K562 (cell line): ENCODE measurements around the gene DCST1. TPM values are rescaled to one million over a fixed set of nuclear protein-coding genes. Genes with fewer than 3 reads are reported as not detected.

Source experiments
- BRF1 ChIP-seq: IDR thresholded peaks from 3 replicates; pipeline ENCODE4 v1.6.1; 2011; ENCODE audit warnings: borderline replicate concordance, mild to moderate bottlenecking; ENCODE audit not compliant: insufficient read length; ENCODE audit errors: extremely low read depth
- CBFA2T3 ChIP-seq: fragments of 450-650 bp; IDR thresholded peaks from 2 replicates; pipeline ENCODE4 v1.6.1; 2017
- CEBPG ChIP-seq, 3 experiments: fragments of 200-800 bp in 1 of 3; sonication (Bioruptor generic) in 1 of 3; sonication (generic) in 1 of 3; formaldehyde crosslinking in 1 of 3; IDR thresholded peaks in 2 of 3; conservative IDR thresholded peaks in 1 of 3; 2 replicates each; pipeline versions ENCODE4 v1.6.1 to v1.8.0; 2016 to 2022; ENCODE audit warnings: missing compliant biosample characterization in 2 of 3, missing genetic modification characterization in 2 of 3, mild to moderate bottlenecking in 1 of 3, missing genetic modification reagents in 1 of 3
- ETV5 ChIP-seq: sonication (generic); formaldehyde crosslinking; IDR thresholded peaks from 2 replicates; pipeline ENCODE4 v1.4.0; 2020; ENCODE audit warnings: low read depth, mild to moderate bottlenecking, missing genetic modification reagents
- HDAC1 ChIP-seq, 2 experiments: fragments of 450-650 bp; IDR thresholded peaks; 2 replicates each; pipeline ENCODE4 v1.6.1; 2016 to 2017; ENCODE audit warnings: inconsistent platforms in 1 of 2, mild to moderate bottlenecking in 1 of 2, moderate library complexity in 1 of 2
- HNRNPLL ChIP-seq: fragments of 200-400 bp; formaldehyde crosslinking; IDR thresholded peaks from 2 replicates; pipeline ENCODE4 v1.6.1; 2017; ENCODE audit warnings: low read length, low read depth, mild to moderate bottlenecking; ENCODE audit not compliant: poor library complexity, severe bottlenecking
- JUNB ChIP-seq: fragments of 450-650 bp; formaldehyde crosslinking; conservative IDR thresholded peaks from 2 replicates; pipeline ENCODE4 v1.4.0; 2020; ENCODE audit warnings: mild to moderate bottlenecking
- KDM1A ChIP-seq, 2 experiments: fragments of 450-650 bp; IDR thresholded peaks; 2 replicates each; pipeline ENCODE4 v1.6.1; 2016; ENCODE audit warnings: mild to moderate bottlenecking in 2 of 2
- L3MBTL2 ChIP-seq: fragments of 450-650 bp; IDR thresholded peaks from 2 replicates; pipeline ENCODE4 v1.6.1; 2016; ENCODE audit warnings: mild to moderate bottlenecking, moderate library complexity
- MAFG ChIP-seq: fragments of 450-650 bp; conservative IDR thresholded peaks from 2 replicates; pipeline ENCODE4 v1.6.1; 2016; ENCODE audit warnings: missing genetic modification characterization, missing compliant biosample characterization
- NCOA1 ChIP-seq: fragments of 450-650 bp; IDR thresholded peaks from 2 replicates; pipeline ENCODE4 v1.6.1; 2016; ENCODE audit warnings: low read depth
- NCOA2 ChIP-seq, 2 experiments: fragments of 450-650 bp; IDR thresholded peaks; 2 replicates each; pipeline ENCODE4 v1.6.1; 2018; ENCODE audit warnings: mild to moderate bottlenecking in 2 of 2, moderate library complexity in 1 of 2; ENCODE audit not compliant: partially characterized antibody in 2 of 2
- NFYB ChIP-seq: IDR thresholded peaks from 2 replicates; pipeline ENCODE4 v1.6.1; 2011; ENCODE audit warnings: mild to moderate bottlenecking, moderate library complexity; ENCODE audit not compliant: insufficient read length; ENCODE audit errors: extremely low read depth
- POLR2AphosphoS2 ChIP-seq: IDR thresholded peaks from 2 replicates; pipeline ENCODE4 v1.6.1; 2012; ENCODE audit warnings: low read length, improper control_type of control experiment
- RHOXF2B ChIP-seq: fragments of 250-450 bp; sonication (Bioruptor Pico); conservative IDR thresholded peaks from 2 replicates; pipeline ENCODE4 v1.5.1; 2021
- TAL1 ChIP-seq: fragments of 450-650 bp; IDR thresholded peaks from 2 replicates; pipeline ENCODE4 v1.6.1; 2016; ENCODE audit warnings: mild to moderate bottlenecking
- U2AF2 ChIP-seq: fragments of 200-400 bp; formaldehyde crosslinking; optimal IDR thresholded peaks from 2 replicates; pipeline ENCODE3; 2017; ENCODE audit warnings: low read depth, mild to moderate bottlenecking, low read length
- XRCC5 ChIP-seq: fragments of 200-400 bp; formaldehyde crosslinking; IDR thresholded peaks from 2 replicates; pipeline ENCODE4 v1.6.1; 2017; ENCODE audit warnings: low read depth, mild to moderate bottlenecking, low read length
- ZBED1 ChIP-seq: IDR thresholded peaks from 2 replicates; pipeline ENCODE4 v1.6.1; 2014
- ZKSCAN8 ChIP-seq: fragments of 200-800 bp; sonication (Bioruptor generic); IDR thresholded peaks from 2 replicates; pipeline ENCODE4 v1.6.1; 2016; ENCODE audit warnings: missing genetic modification characterization, missing compliant biosample characterization
- ZNF212 ChIP-seq: fragments of 450-650 bp; formaldehyde crosslinking; IDR thresholded peaks from 2 replicates; pipeline ENCODE4 v1.4.0; 2020; ENCODE audit warnings: mild to moderate bottlenecking
- ZNF232 ChIP-seq: sonication (generic); formaldehyde crosslinking; IDR thresholded peaks from 2 replicates; pipeline ENCODE4 v1.8.0; 2022; ENCODE audit warnings: mild to moderate bottlenecking, missing genetic modification reagents
- ZNF324 ChIP-seq: fragments of 250-450 bp; sonication (Bioruptor Pico); IDR thresholded peaks from 2 replicates; pipeline ENCODE4 v1.4.0; 2020; ENCODE audit warnings: mild to moderate bottlenecking
- polyA plus RNA-seq, 8 experiments: library from polyadenylated mRNA; depleted of rRNA in 4 of 8; stranded (reverse) in 5 of 8; unstranded in 3 of 8; fragments of >200 nt; fragmentation: Nextera tagmentation in 2 of 8; fragmentation: Illumina TruSeq in 1 of 8; extraction: Ambion mirVana in 2 of 8; extraction: Trizol in 1 of 8; gene quantifications; 2 replicates each; pipeline versions ENCODE4 v1.2.1 to v1.2.3, GENCODE V29; 2011 to 2014; ENCODE audit warnings: inconsistent platforms in 1 of 8, missing spikeins in 1 of 8
- total RNA-seq, 7 experiments: library from RNA; depleted of rRNA in 6 of 7; stranded (reverse); fragments of >200 nt in 6 of 7; fragmentation: Illumina TruSeq in 2 of 7; extraction: Trizol in 2 of 7; gene quantifications; 2 replicates each; pipeline versions ENCODE4 v1.2.1 to v1.2.3, GENCODE V29; 2011 to 2021; ENCODE audit warnings: low replicate concordance in 1 of 7
- TF ChIP-seq, protein P1 (sequence below): sonication (generic); formaldehyde crosslinking; IDR thresholded peaks from 2 replicates; pipeline ENCODE4 v1.8.1; 2023; ENCODE audit warnings: mild to moderate bottlenecking, missing genetic modification reagents, moderate library complexity
- TF ChIP-seq, protein P2 (sequence below): fragments of 450-650 bp; IDR thresholded peaks from 2 replicates; pipeline ENCODE4 v1.7.0; 2016; ENCODE audit warnings: borderline replicate concordance
- TF ChIP-seq, protein P3 (sequence below): sonication (generic); IDR thresholded peaks from 2 replicates; pipeline ENCODE4 v1.6.1; 2016

The DCST1 gene
- total and polyA plus RNA-seq, 9 of the 15 experiments (the other 6 are each of a cell fraction or from before 2014, with no cell fraction given): not detected

DNA sequence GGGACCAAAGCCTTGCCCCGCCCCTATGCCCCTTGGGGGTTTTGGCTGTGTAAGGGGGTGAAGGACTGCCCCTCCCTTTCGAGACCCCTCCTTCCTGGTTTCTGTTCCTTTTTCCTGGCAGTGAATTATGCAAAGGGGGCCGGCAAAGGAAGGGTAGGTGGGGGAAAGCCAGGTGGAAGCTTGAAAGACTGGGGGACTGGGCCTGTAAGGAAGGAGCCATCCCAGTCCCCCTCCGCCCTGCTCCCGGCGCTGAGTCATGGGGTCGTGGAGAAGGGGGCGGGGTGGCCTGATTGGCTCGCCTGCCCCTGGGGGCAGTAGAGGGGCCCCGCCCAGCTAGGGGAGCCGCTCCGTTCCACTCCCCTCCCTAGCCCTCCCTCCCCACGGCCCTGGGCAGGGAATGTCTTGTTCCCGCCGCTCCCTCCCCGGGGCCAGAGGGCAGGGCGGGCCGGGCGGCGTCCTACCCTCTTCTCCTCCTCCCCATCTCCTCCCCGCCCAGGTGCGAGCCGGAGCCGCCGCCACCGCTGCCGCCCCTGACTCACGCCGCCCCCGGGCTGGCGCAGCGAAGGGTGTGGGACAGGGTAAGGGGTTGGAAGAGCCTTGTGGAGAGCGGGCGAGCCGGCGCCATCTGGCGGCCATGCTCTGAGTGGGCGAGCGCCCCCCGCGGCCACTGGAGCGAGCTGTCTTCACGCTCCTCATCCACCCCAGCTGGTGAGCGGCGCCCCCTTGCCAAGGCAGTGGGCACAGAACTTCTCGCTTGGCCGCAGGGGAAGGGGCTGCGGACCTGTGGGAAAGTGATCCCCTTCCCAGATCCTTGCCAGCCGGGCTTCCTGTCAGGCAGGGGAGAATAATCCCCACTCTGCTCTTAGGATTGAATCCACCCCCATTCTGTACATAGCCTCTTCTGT lies 16.3 kb upstream of the DCST1 start (continued):
- peak; percentile 64; the same call in 1 of the 2 replicates for TF ChIP-seq L3MBTL2
- TF ChIP-seq XRCC5: peak; percentile 99
- no peak for TF ChIP-seq HNRNPLL
- TF ChIP-seq JUNB (CRISPR knock-in tag): no peak
- no peak for TF ChIP-seq NCOA2 (IDR thresholded peaks at IDR 0.05; ENCODE audit: partially characterized antibody in 2 of 2)
- no peak for TF ChIP-seq NFYB
- no peak for TF ChIP-seq CEBPG (CRISPR knock-in tag; IDR thresholded peaks at IDR 0.05)
- no peak for TF ChIP-seq CEBPG (tag; conservative IDR thresholded peaks at IDR 0.05 in 1 of 2, IDR thresholded peaks at IDR 0.05 in 1 of 2)
- TF ChIP-seq BRF1: no peak
- TF ChIP-seq, protein P1, sequence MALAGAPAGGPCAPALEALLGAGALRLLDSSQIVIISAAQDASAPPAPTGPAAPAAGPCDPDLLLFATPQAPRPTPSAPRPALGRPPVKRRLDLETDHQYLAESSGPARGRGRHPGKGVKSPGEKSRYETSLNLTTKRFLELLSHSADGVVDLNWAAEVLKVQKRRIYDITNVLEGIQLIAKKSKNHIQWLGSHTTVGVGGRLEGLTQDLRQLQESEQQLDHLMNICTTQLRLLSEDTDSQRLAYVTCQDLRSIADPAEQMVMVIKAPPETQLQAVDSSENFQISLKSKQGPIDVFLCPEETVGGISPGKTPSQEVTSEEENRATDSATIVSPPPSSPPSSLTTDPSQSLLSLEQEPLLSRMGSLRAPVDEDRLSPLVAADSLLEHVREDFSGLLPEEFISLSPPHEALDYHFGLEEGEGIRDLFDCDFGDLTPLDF: peak; percentile 62; the same call in 1 of the 2 replicates
- TF ChIP-seq POLR2AphosphoS2: no peak
- no peak; a peak in 1 of 4 replicates for TF ChIP-seq KDM1A (IDR thresholded peaks at IDR 0.05)
- TF ChIP-seq MAFG (tag): no peak
- no peak; the same call in 1 of the 2 replicates for TF ChIP-seq RHOXF2B (CRISPR knock-in tag)
- no peak for TF ChIP-seq NCOA1
- no peak for TF ChIP-seq TAL1
- TF ChIP-seq U2AF2: no peak
- TF ChIP-seq ETV5 (CRISPR knock-in tag): peak; percentile 71; the same call in 1 of the 2 replicates
- TF ChIP-seq, protein P2, sequence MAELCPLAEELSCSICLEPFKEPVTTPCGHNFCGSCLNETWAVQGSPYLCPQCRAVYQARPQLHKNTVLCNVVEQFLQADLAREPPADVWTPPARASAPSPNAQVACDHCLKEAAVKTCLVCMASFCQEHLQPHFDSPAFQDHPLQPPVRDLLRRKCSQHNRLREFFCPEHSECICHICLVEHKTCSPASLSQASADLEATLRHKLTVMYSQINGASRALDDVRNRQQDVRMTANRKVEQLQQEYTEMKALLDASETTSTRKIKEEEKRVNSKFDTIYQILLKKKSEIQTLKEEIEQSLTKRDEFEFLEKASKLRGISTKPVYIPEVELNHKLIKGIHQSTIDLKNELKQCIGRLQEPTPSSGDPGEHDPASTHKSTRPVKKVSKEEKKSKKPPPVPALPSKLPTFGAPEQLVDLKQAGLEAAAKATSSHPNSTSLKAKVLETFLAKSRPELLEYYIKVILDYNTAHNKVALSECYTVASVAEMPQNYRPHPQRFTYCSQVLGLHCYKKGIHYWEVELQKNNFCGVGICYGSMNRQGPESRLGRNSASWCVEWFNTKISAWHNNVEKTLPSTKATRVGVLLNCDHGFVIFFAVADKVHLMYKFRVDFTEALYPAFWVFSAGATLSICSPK: no peak
- TF ChIP-seq ZKSCAN8: no peak
- no peak for TF ChIP-seq ZNF232 (CRISPR knock-in tag)
- TF ChIP-seq, protein P3, sequence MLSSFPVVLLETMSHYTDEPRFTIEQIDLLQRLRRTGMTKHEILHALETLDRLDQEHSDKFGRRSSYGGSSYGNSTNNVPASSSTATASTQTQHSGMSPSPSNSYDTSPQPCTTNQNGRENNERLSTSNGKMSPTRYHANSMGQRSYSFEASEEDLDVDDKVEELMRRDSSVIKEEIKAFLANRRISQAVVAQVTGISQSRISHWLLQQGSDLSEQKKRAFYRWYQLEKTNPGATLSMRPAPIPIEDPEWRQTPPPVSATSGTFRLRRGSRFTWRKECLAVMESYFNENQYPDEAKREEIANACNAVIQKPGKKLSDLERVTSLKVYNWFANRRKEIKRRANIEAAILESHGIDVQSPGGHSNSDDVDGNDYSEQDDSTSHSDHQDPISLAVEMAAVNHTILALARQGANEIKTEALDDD: no peak
- TF ChIP-seq ZNF212: no peak
- peak; percentile 72; the same call in 1 of the 2 replicates for TF ChIP-seq ZBED1
- peak in 1 of 2 experiments; percentile 86; a peak in 2 of 4 replicates for TF ChIP-seq HDAC1 (IDR thresholded peaks at IDR 0.05)
- TF ChIP-seq ZNF324 (CRISPR knock-in tag): no peak
- peak; percentile 48 for TF ChIP-seq CBFA2T3
